GM21526 (cell line): ENCODE measurements around the gene TLDC2.
"Not testable (repeated sequence)": the region's sequence is repeated elsewhere in the genome, so short reads cannot be mapped to it uniquely, and the experiment has no call there.

Source experiments
- ATAC-seq: cut with Tn5 transposase; IDR thresholded peaks from one replicate; pipeline ENCODE4 v1.9.1; 2021; ENCODE audit warnings: moderate library complexity; ENCODE audit not compliant: unreplicated experiment, low FRiP score

The TLDC2 gene

GRCh38 chr20:36895036-36895435 lies 19.1 kb downstream of the TLDC2 start:
- ATAC-seq: no peak

GRCh38 chr20:36904690-36905089 lies 28.8 kb downstream of the TLDC2 start:
- ATAC-seq: no peak

GRCh38 chr20:36905566-36905965 lies 29.6 kb downstream of the TLDC2 start:
- not testable (repeated sequence) for ATAC-seq

GRCh38 chr20:36906086-36906485 lies 30.1 kb downstream of the TLDC2 start:
- ATAC-seq: not testable (repeated sequence)

- ATAC-seq: no peak
Observed at GRCh38 chr20:36908603-36909002, 32.7 kb downstream of the TLDC2 start.

GRCh38 chr20:36916199-36916598 lies 40.3 kb downstream of the TLDC2 start:
- ATAC-seq: no peak

- ATAC-seq: no peak
Observed at GRCh38 chr20:36917240-36917639, 41.3 kb downstream of the TLDC2 start.

GRCh38 chr20:36917943-36918342 lies 42.0 kb downstream of the TLDC2 start:
- ATAC-seq: no peak

GRCh38 chr20:36919715-36920333 lies 43.9 kb downstream of the TLDC2 start:
- ATAC-seq: no peak

- ATAC-seq: no peak
Observed at GRCh38 chr20:36920334-36920730, 44.4 kb downstream of the TLDC2 start.

GRCh38 chr20:36924167-36925045 lies 48.5 kb downstream of the TLDC2 start:
- ATAC-seq: no peak

- no peak for ATAC-seq
Observed at GRCh38 chr20:36925234-36925633, 49.3 kb downstream of the TLDC2 start.

GRCh38 chr20:36926653-36927200 lies 50.8 kb downstream of the TLDC2 start:
- ATAC-seq: no peak

- no peak for ATAC-seq
Observed at GRCh38 chr20:36927704-36928103, 51.8 kb downstream of the TLDC2 start.

- ATAC-seq: no peak
Observed at GRCh38 chr20:36929290-36929689, 53.4 kb downstream of the TLDC2 start.

- ATAC-seq: no peak
Observed at GRCh38 chr20:36929691-36930090, 53.8 kb downstream of the TLDC2 start.

GRCh38 chr20:36932067-36932466 lies 56.1 kb downstream of the TLDC2 start:
- ATAC-seq: not testable (repeated sequence)

GRCh38 chr20:36932476-36933426 lies 56.8 kb downstream of the TLDC2 start:
- ATAC-seq: no peak

- ATAC-seq: not testable (repeated sequence)
Observed at GRCh38 chr20:36933571-36933970, 57.6 kb downstream of the TLDC2 start.

- no peak for ATAC-seq
Observed at GRCh38 chr20:36936341-36936740, 60.4 kb downstream of the TLDC2 start.
